ENCODE measurements around the gene TBL3. TPM values are rescaled to one million over a fixed set of nuclear protein-coding genes. Genes with fewer than 3 reads are reported as not detected.

The TBL3 gene
- total and polyA plus RNA-seq, 3 experiments from 2014 or later: 62.9 to 78.0 (median 74.6) TPM

- H3K4me3 Mint-ChIP-seq: no peak overlapping the region
- POLR2A ChIA-PET: no interaction called here
- H3K4me1 Mint-ChIP-seq: peaks cover 7 to 40% (median 11%) of the 10 kb centered on the region in 3 donors
- H3K36me3 Mint-ChIP-seq: peaks cover 0 to 44% (median 2%) of the 10 kb centered on the region in 3 donors
- no peaks in the 10 kb centered on the region for H3K27me3 ChIP-seq (ENCODE audit: insufficient read depth, low read length, poor library complexity, severe bottlenecking)
- H3K4me1 ChIP-seq (ENCODE audit: insufficient read depth, low read length): peaks cover 18% of the 10 kb centered on the region
- no peaks in the 10 kb centered on the region for H3K9me3 ChIP-seq (ENCODE audit: low read length)
- no peak overlapping the region for H3K27ac Mint-ChIP-seq
- H3K27me3 Mint-ChIP-seq: no peaks in the 10 kb centered on the region
- H3K9me3 Mint-ChIP-seq: no peaks in the 10 kb centered on the region
- peaks cover 12% of the 10 kb centered on the region for H3K36me3 ChIP-seq (ENCODE audit: insufficient read depth, low read length)
- H3K4me3 ChIP-seq (ENCODE audit: low read length): no peak overlapping the region
- CTCF ChIA-PET: interaction anchor here (0.8 to 3.1 kb wide), 10 partner anchors 9 to 152 kb away, joined by 3 to 23 read pairs (median 10); partner anchors contain the start of genes NDUFB10, NOXO1, NTHL1 and RAB26
- no peak overlapping the region for H3K27ac ChIP-seq (ENCODE audit: low read depth, low read length)
- DNase-seq: no peak
Observed at GRCh38 chr16:2002406-2003230, 30.8 kb downstream of the TBL3 start.

GRCh38 chr16:2003231-2003826 lies 31.5 kb downstream of the TBL3 start:
- H3K9me3 ChIP-seq (ENCODE audit: low read length): no peaks in the 10 kb centered on the region
- no peak overlapping the region for H3K4me3 Mint-ChIP-seq
- ChIA-PET POLR2A (interaction anchor here (1.0 kb wide), 1 partner anchor 39 kb away, joined by 4 read pairs; the partner anchor contains the start of gene RPS2), CTCF (interaction anchor here (0.8 to 3.1 kb wide), 15 partner anchors 9 to 151 kb away, joined by 3 to 23 read pairs (median 5); partner anchors contain the start of genes NDUFB10, NOXO1, NTHL1 and RAB26)
- peaks cover 14 to 48% (median 18%) of the 10 kb centered on the region in 3 donors for H3K4me1 Mint-ChIP-seq
- H3K36me3 ChIP-seq (ENCODE audit: insufficient read depth, low read length): peaks cover 12% of the 10 kb centered on the region
- DNase-seq: no peak
- peaks cover 0 to 40% (median 2%) of the 10 kb centered on the region in 3 donors for H3K36me3 Mint-ChIP-seq
- peak overlapping the region; percentile 54 for H3K27ac ChIP-seq (ENCODE audit: low read depth, low read length)
- H3K4me3 ChIP-seq (ENCODE audit: low read length): no peak overlapping the region
- no peaks in the 10 kb centered on the region for H3K9me3 Mint-ChIP-seq
- peaks cover 25% of the 10 kb centered on the region for H3K4me1 ChIP-seq (ENCODE audit: insufficient read depth, low read length)
- no peaks in the 10 kb centered on the region for H3K27me3 Mint-ChIP-seq
- H3K27me3 ChIP-seq (ENCODE audit: insufficient read depth, low read length, poor library complexity, severe bottlenecking): no peaks in the 10 kb centered on the region
- no peak overlapping the region for H3K27ac Mint-ChIP-seq

- Histone ChIP-seq H3K36me3 (ENCODE audit: insufficient read depth, low read length) (peaks cover 12% of the 10 kb centered on the region), H3K9me3 (ENCODE audit: low read length) (no peaks in the 10 kb centered on the region), H3K4me3 (ENCODE audit: low read length) (no peak overlapping the region), H3K27ac (ENCODE audit: low read depth, low read length) (peak overlapping the region; percentile 54), H3K27me3 (ENCODE audit: insufficient read depth, low read length, poor library complexity, severe bottlenecking) (no peaks in the 10 kb centered on the region), H3K4me1 (ENCODE audit: insufficient read depth, low read length) (peaks cover 32% of the 10 kb centered on the region)
- H3K9me3 Mint-ChIP-seq: no peaks in the 10 kb centered on the region
- no peak overlapping the region for H3K4me3 Mint-ChIP-seq
- peak overlapping the region in 1 of 8 donors; percentile 81 for H3K27ac Mint-ChIP-seq
- peak; percentile 74 to 88 (median 79) for DNase-seq
- peaks cover 20 to 54% (median 24%) of the 10 kb centered on the region in 3 donors for H3K4me1 Mint-ChIP-seq
- H3K36me3 Mint-ChIP-seq: peaks cover 0 to 35% (median 2%) of the 10 kb centered on the region in 3 donors
- H3K27me3 Mint-ChIP-seq: no peaks in the 10 kb centered on the region
- POLR2A ChIA-PET: interaction anchor here (0.6 to 1.0 kb wide), 5 partner anchors 10 to 169 kb away, joined by 3 to 4 read pairs (median 3); partner anchors contain the start of gene RPS2
- CTCF ChIA-PET: interaction anchor here (0.6 to 3.1 kb wide), 22 partner anchors 9 to 247 kb away, joined by 3 to 23 read pairs (median 3); partner anchors contain the start of genes ECI1, NDUFB10, NOXO1 and NTHL1
Observed at GRCh38 chr16:2003827-2004641, 32.2 kb downstream of the TBL3 start.

GRCh38 chr16:2004795-2005517 lies 33.1 kb downstream of the TBL3 start:
- peaks cover 33% of the 10 kb centered on the region for H3K4me1 ChIP-seq (ENCODE audit: insufficient read depth, low read length)
- Mint-ChIP-seq H3K4me1 (peaks cover 22 to 56% (median 24%) of the 10 kb centered on the region in 3 donors), H3K4me3 (no peak overlapping the region)

DNA sequence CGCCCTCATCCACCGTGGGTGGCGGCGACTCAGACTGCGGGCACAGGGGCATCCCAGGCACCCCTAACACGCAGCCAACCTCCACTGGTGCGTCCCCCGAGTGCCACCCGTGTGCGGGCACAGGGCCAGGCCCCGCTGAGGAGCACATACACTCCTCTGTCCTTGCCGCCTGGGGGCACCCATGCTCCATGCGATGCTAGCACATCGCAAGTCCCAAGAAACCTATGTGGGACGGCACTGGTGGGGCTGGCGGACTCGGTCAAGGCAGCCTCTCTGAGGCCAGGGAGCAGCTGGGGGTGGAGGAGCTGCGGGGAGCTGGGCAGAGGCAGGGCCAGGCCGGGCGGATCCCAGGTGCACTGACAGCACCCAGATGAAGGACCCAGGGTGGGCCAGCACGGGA lies 33.8 kb downstream of the TBL3 start:
- CTCF ChIA-PET: interaction anchor here (1.2 to 3.1 kb wide), 2 partner anchors 135 to 149 kb away, joined by 3 to 23 read pairs; no protein-coding TSS in a partner anchor
- H3K4me3 Mint-ChIP-seq: peak overlapping the region in 2 of 7 donors; percentile 44 to 71

More at GRCh38 chr16:2004795-2005517, 33.1 kb downstream of the TBL3 start:
- Mint-ChIP-seq H3K9me3 (no peaks in the 10 kb centered on the region), H3K27ac (peak overlapping the region in 1 of 8 donors; percentile 54), H3K27me3 (no peaks in the 10 kb centered on the region), H3K36me3 (peaks cover 0 to 34% (median 2%) of the 10 kb centered on the region in 3 donors)
- ChIA-PET CTCF (interaction anchor here (0.8 to 3.1 kb wide), 8 partner anchors 11 to 246 kb away, joined by 3 to 23 read pairs (median 4); partner anchors contain the start of genes ECI1, RPS2, TBL3 and TRAF7), POLR2A (interaction anchor here (0.6 to 0.9 kb wide), 4 partner anchors 11 to 168 kb away, joined by 3 read pairs; partner anchors contain the start of gene RPS2)
- H3K27ac ChIP-seq (ENCODE audit: low read depth, low read length): no peak overlapping the region
- no peaks in the 10 kb centered on the region for H3K27me3 ChIP-seq (ENCODE audit: insufficient read depth, low read length, poor library complexity, severe bottlenecking)
- no peak overlapping the region for H3K4me3 ChIP-seq (ENCODE audit: low read length)
- H3K36me3 ChIP-seq (ENCODE audit: insufficient read depth, low read length): peaks cover 12% of the 10 kb centered on the region
- H3K9me3 ChIP-seq (ENCODE audit: low read length): no peaks in the 10 kb centered on the region
- DNase-seq: no peak

DNA sequence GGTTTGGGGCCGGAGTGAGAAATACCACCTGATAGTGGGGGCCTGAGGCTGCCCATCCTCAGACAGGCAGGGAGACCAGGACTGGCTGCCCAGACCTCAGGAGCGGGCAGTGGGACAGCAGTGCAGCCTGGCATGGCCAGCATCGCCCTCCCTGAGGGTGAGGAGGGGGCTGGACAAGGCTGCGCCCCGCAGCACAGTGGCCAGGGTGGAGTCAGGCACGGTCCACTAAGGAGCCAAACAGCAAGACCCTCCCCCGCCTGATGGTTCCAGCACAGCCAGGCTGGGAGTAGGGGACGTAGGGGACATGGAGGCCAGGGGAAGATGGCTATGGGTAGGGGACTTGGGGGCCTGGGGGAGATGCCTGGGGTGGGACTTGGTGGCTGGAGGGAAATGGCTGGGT lies 34.5 kb downstream of the TBL3 start:
- H3K4me3 Mint-ChIP-seq: peak overlapping the region in 3 of 7 donors; percentile 37 to 83 (median 64)
- Histone ChIP-seq H3K4me1 (ENCODE audit: insufficient read depth, low read length) (peaks cover 42% of the 10 kb centered on the region), H3K4me3 (ENCODE audit: low read length) (no peak overlapping the region), H3K27ac (ENCODE audit: low read depth, low read length) (no peak overlapping the region), H3K27me3 (ENCODE audit: insufficient read depth, low read length, poor library complexity, severe bottlenecking) (no peaks in the 10 kb centered on the region), H3K9me3 (ENCODE audit: low read length) (no peaks in the 10 kb centered on the region), H3K36me3 (ENCODE audit: insufficient read depth, low read length) (peaks cover 10% of the 10 kb centered on the region)
- peaks cover 0 to 24% (median 0%) of the 10 kb centered on the region in 3 donors for H3K36me3 Mint-ChIP-seq
- H3K27me3 Mint-ChIP-seq: no peaks in the 10 kb centered on the region
- H3K9me3 Mint-ChIP-seq: no peaks in the 10 kb centered on the region
- no peak for DNase-seq
- CTCF ChIA-PET: interaction anchor here (1.2 kb wide), 1 partner anchor 149 kb away, joined by 3 read pairs; no protein-coding TSS in a partner anchor
- POLR2A ChIA-PET: no interaction called here
- peak overlapping the region in 4 of 8 donors; percentile 55 to 84 (median 72) for H3K27ac Mint-ChIP-seq
- H3K4me1 Mint-ChIP-seq: peaks cover 28 to 62% (median 30%) of the 10 kb centered on the region in 3 donors

More for the DNA sequence above, 33.8 kb downstream of the TBL3 start:
- H3K27me3 Mint-ChIP-seq: no peaks in the 10 kb centered on the region
- H3K27ac ChIP-seq (ENCODE audit: low read depth, low read length): no peak overlapping the region
- DNase-seq: no peak
- H3K4me3 ChIP-seq (ENCODE audit: low read length): no peak overlapping the region
- peaks cover 28 to 62% (median 30%) of the 10 kb centered on the region in 3 donors for H3K4me1 Mint-ChIP-seq
- peak overlapping the region in 1 of 8 donors; percentile 54 for H3K27ac Mint-ChIP-seq
- H3K36me3 Mint-ChIP-seq: peaks cover 0 to 31% (median 2%) of the 10 kb centered on the region in 3 donors
- peaks cover 12% of the 10 kb centered on the region for H3K36me3 ChIP-seq (ENCODE audit: insufficient read depth, low read length)
- POLR2A ChIA-PET: interaction anchor here (0.8 kb wide), 1 partner anchor 41 kb away, joined by 3 read pairs; the partner anchor contains the start of gene RPS2
- H3K9me3 ChIP-seq (ENCODE audit: low read length): no peaks in the 10 kb centered on the region
- no peaks in the 10 kb centered on the region for H3K9me3 Mint-ChIP-seq
- no peaks in the 10 kb centered on the region for H3K27me3 ChIP-seq (ENCODE audit: insufficient read depth, low read length, poor library complexity, severe bottlenecking)
- H3K4me1 ChIP-seq (ENCODE audit: insufficient read depth, low read length): peaks cover 40% of the 10 kb centered on the region

All from CD8-positive, alpha-beta memory T cell (primary cell).